MM.1S (cell line): ENCODE data around the gene MZT2B.
"Not testable (repeated sequence)": the region's sequence is repeated elsewhere in the genome, so short reads cannot be mapped to it uniquely, and the experiment has no call there.

ENCODE experiments used
- CTCF ChIP-seq: fragments of 300-600 bp; sonication (generic); IDR thresholded peaks from 2 replicates; pipeline ENCODE4 v1.5.1; 2016; ENCODE audit warnings: antibody characterized with exemption, low read length, mixed read lengths
- EZH2 ChIP-seq: fragments of 300-600 bp; sonication (generic); optimal IDR thresholded peaks from 2 replicates; pipeline ENCODE3; 2017; ENCODE audit warnings: low read depth, mild to moderate bottlenecking, antibody characterized with exemption, low read length, mixed read lengths

- not testable (repeated sequence) for TF ChIP-seq CTCF, EZH2
Measured at GRCh38 chr2:130195089-130195635, 13.1 kb downstream of the MZT2B start.
